ENCODE data around the gene SIX5.

The SIX5 gene

GRCh38 chr19:45717983-45718650, 50.9 kb downstream of the SIX5 start:
- Histone ChIP-seq H3K9ac (ENCODE audit: low read depth, low read length) (peak overlapping the region; percentile 71), H3K4me1 (ENCODE audit: insufficient read depth, low read length) (peaks cover 19% of the 10 kb centered on the region), H4K20me1 (ENCODE audit: insufficient read depth, low read length) (peaks cover 8% of the 10 kb centered on the region; the same call in 1 of the 2 replicates), H3K27me3 (ENCODE audit: insufficient read depth, low read length, poor library complexity) (no peaks in the 10 kb centered on the region), H3K27ac (ENCODE audit: low read length) (peak overlapping the region; percentile 91), H3K4me3 (ENCODE audit: low read depth in 1 of 2, low read length in 2 of 2) (peak overlapping the region; percentile 35 to 63; a peak in 3 of 4 replicates), H3K79me2 (ENCODE audit: insufficient read depth, low read length) (peaks cover 89% of the 10 kb centered on the region), H3K4me2 (ENCODE audit: insufficient read depth, low read length) (peak overlapping the region; percentile 84), H3K36me3 (ENCODE audit: insufficient read depth, low read length) (peaks cover 27% of the 10 kb centered on the region), H2AFZ (ENCODE audit: low read depth, low read length) (peak overlapping the region; percentile 59), H3K9me3 (ENCODE audit: insufficient read depth, low read length, severe bottlenecking) (no peaks in the 10 kb centered on the region)
- ATAC-seq (ENCODE audit: insufficient read depth, low read depth), result no peak
- no peak for DNase-seq
- TF ChIP-seq CTCF (IDR thresholded peaks at IDR 0.05; ENCODE audit: borderline replicate concordance, extremely low read depth, low read length, poor library complexity, severe bottlenecking) (no peak), EZH2 (IDR thresholded peaks at IDR 0.05; ENCODE audit: borderline replicate concordance, low read depth, low read length, severe bottlenecking) (no peak)

- no peaks in the 10 kb centered on the region for H3K9me3 ChIP-seq (ENCODE audit: insufficient read depth, low read length, severe bottlenecking)
- peak overlapping the region; percentile 84 for H3K4me2 ChIP-seq (ENCODE audit: insufficient read depth, low read length)
- ATAC-seq (ENCODE audit: insufficient read depth, low read depth) (peak; percentile 98), DNase-seq (peak; percentile 100)
- peak overlapping the region; percentile 91 for H3K27ac ChIP-seq (ENCODE audit: low read length)
- H4K20me1 ChIP-seq (ENCODE audit: insufficient read depth, low read length), result peaks cover 16% of the 10 kb centered on the region; the same call in 1 of the 2 replicates
- peak overlapping the region; percentile 71 for H3K9ac ChIP-seq (ENCODE audit: low read depth, low read length)
- H3K79me2 ChIP-seq (ENCODE audit: insufficient read depth, low read length), result peaks cover 89% of the 10 kb centered on the region
- H3K36me3 ChIP-seq (ENCODE audit: insufficient read depth, low read length), result peaks cover 29% of the 10 kb centered on the region
- no peaks in the 10 kb centered on the region for H3K27me3 ChIP-seq (ENCODE audit: insufficient read depth, low read length, poor library complexity)
- H3K4me1 ChIP-seq (ENCODE audit: insufficient read depth, low read length), result peaks cover 19% of the 10 kb centered on the region
- TF ChIP-seq CTCF (IDR thresholded peaks at IDR 0.05; ENCODE audit: borderline replicate concordance, extremely low read depth, low read length, poor library complexity, severe bottlenecking) (peak; percentile 41), EZH2 (IDR thresholded peaks at IDR 0.05; ENCODE audit: borderline replicate concordance, low read depth, low read length, severe bottlenecking) (no peak)
- peak overlapping the region; percentile 35 to 63; a peak in 3 of 4 replicates for H3K4me3 ChIP-seq (ENCODE audit: low read depth in 1 of 2, low read length in 2 of 2)
- peak overlapping the region; percentile 59 for H2AFZ ChIP-seq (ENCODE audit: low read depth, low read length)
These were observed 51.7 kb downstream of the SIX5 start for GRCh38 chr19:45717131-45717982.

GRCh38 chr19:45716359-45717130, 52.5 kb downstream of the SIX5 start:
- Histone ChIP-seq H3K9ac (ENCODE audit: low read depth, low read length) (peak overlapping the region; percentile 63), H3K36me3 (ENCODE audit: insufficient read depth, low read length) (peaks cover 31% of the 10 kb centered on the region), H3K9me3 (ENCODE audit: insufficient read depth, low read length, severe bottlenecking) (no peaks in the 10 kb centered on the region), H3K27ac (ENCODE audit: low read length) (peak overlapping the region; percentile 78), H3K4me1 (ENCODE audit: insufficient read depth, low read length) (peaks cover 19% of the 10 kb centered on the region), H3K79me2 (ENCODE audit: insufficient read depth, low read length) (peaks cover 90% of the 10 kb centered on the region), H3K27me3 (ENCODE audit: insufficient read depth, low read length, poor library complexity) (no peaks in the 10 kb centered on the region), H2AFZ (ENCODE audit: low read depth, low read length) (peak overlapping the region; percentile 52), H3K4me2 (ENCODE audit: insufficient read depth, low read length) (peak overlapping the region; percentile 84), H3K4me3 (ENCODE audit: low read depth in 1 of 2, low read length in 2 of 2) (peak overlapping the region; percentile 30 to 63; a peak in 3 of 4 replicates), H4K20me1 (ENCODE audit: insufficient read depth, low read length) (peaks cover 19% of the 10 kb centered on the region)
- TF ChIP-seq EZH2 (IDR thresholded peaks at IDR 0.05; ENCODE audit: borderline replicate concordance, low read depth, low read length, severe bottlenecking) (no peak), CTCF (IDR thresholded peaks at IDR 0.05; ENCODE audit: borderline replicate concordance, extremely low read depth, low read length, poor library complexity, severe bottlenecking) (no peak)
- DNase-seq, result peak; percentile 30
- no peak for ATAC-seq (ENCODE audit: insufficient read depth, low read depth)
